ENCODE data around the gene APOL2.
"Not testable (repeated sequence)": the region's sequence is repeated elsewhere in the genome, so short reads cannot be mapped to it uniquely, and the experiment has no call there.

APOL2 gene

DNA sequence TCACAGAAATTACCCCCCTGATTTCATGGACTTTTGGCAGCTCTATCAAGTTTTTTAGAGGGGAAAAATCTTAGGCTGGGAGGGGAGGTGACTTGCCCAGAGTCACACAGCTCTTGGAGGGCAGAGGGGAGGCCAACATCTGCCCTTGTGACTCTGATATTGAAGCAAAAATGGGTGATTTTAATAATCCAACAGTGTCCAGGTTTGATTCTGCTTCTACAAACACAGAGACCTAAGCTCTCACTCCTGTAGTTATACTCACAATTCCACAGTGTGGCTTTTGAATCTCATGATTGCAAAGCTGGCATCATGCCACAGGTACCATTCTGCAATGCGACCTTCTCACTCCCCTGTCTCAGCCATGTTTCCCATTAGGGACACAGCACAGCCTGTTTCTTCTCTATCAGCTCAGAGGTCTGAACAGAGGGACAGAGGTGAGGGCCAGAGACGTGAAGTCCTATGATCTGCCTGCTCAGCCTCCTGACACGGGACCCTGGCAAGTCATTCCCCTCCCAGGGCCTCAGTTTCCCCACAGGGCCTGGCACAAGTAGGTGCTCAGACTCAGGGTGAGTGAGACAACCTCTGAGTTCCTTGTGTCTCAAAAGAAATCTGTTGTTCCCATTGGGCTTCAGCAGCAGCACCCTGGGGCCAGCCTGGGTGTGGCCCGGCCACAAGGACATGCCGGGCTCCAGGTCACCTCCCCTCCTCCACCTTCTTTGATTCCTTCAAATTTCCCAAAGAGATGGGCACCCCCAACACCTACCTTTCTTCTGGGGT, 766 bp downstream of the APOL2 start:
- no peak for DNase-seq

DNA sequence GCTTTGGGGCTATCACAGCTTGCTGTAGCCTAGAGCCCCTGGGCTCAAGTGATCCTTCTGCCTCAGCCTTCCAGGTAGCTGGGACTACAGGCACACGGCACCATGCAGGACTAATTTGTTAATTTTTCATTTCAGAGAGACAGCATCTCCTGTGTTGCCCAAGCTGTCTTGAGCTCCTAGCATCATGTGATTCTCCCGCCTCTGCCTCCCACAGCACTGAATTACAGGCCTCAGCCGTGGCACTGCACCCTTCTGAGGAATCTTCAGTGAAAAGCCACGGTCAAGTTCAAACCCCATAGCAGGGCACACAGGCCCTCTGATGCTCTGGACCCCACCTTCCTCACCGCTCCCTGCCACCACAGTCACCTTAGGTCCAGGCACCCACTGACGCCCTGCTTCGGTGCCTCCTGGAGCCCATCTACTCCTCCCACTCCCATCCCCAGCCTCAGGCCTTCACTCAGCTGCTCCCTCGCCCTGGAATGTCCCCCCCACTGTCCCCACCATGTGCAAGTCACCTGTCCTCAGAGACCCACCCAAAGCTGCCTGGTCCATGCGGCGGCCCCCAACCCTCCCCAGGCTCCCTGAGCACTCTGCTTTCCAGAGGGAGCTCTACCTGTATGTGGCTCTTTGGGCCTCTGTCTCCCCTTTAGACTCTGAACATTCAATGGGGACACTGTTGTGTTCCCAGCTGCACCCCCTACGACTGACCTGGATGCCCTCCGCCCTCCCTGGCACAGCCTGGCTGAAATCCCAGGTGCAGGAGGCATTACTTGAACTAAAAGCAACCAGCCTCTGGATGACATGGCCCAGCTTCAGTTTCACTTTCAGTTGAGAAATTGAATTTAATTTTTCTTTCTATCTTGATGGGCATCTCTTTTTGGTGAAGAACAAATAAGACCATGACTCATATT, 1.6 kb downstream of the APOL2 start:
- peak; percentile 37 for DNase-seq

DNA sequence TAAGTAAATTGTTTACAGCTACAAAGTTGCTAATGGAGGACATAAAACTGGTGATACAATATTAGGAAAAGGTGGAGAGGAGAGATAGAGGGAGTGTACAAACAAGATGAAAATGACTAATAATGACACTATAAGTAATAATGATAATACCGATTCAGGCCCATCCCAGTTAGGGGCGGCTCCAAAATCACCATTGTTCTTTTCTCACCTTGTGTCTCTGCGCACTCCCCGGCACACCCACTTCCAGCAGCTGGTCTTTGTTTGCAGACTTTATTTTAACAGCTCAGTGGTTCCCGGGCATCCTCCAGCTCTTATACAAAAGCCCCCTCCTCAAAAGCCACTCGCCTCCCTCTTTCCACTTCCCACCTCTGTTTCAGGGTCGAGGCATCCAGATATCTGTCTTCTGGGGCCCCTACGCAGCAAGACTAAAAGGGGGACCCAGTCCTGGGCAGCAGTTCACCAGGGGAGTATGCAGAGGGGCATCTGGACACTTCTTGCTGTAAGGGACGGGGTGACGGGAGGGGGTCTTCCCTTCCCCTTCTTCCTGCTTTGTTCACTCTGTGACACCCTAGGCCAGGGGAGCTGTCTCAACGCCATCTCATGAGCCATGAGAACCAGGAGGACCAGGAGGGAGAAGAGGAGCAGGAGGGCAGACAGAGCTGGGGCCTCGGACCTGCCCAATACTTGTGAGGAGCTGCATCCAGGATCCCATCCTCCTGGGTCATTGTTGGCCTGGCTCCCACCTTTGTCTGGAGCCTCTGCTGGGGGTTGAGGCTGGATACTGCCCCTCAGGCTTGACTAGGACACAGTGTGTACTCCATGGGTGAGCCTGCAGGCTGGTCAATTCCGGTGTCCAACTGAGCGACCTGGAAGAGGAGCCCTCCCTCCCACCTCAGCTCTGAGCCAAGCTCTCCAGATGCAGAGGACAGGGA, 2.7 kb downstream of the APOL2 start:
- DNase-seq = no peak

DNA sequence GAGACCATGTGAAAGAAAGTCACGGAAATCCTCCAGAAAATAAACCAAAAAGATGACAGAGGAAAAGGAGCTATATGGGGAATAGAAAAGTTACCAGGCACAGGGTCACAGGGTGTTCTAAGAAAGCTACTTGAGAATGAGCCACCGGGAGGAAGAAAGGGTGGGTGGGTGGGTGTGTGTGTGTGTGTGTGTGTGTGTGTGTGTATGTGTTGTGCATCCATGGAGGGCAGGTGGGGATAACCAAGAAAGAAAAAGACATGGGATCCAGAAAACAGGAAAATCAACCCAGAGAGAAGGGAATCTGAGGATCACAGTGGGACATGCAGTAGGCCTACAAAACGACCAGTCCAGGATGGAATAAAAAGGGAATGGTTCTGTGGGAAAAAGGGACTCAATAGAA, 3.7 kb downstream of the APOL2 start:
- DNase-seq = no peak

DNA sequence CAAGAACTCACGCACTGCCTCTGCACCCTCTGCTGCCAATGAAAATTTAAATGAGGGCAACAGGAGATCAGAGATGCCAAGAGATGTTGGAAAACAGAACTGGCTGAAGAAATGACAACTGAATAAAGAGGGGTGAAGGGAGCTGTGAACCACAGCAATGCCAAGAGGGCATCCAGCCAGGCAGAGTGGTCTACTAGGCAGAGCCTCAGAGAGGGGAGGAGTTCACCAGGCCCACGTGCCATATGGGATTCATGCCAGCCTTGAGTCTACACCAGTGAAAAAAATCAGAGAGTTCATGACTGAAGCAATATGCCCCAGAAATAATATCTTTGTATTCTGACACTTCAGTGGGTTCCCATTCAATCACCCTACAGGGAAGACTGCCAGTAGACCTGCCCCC, 4.4 kb downstream of the APOL2 start:
- DNase-seq = no peak

DNA sequence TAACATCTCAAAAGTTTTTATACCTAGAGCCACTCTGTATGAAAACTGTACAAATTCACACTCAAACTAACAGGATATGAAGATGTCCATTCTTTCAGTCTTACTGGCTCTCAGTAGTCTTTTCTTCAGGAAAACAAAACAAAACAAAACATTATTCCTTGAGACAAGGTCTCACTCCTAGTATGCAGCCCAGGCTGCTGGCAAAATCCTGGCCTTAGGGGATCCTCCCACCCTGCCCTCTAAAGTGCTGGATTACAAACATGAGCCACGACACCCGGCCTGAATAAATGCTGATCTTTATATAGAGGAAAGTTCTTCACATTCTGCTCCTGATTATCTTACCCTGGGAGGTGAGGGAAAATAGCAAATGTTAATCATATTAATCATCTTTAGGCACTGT, 5.1 kb downstream of the APOL2 start:
- no peak for DNase-seq

DNA sequence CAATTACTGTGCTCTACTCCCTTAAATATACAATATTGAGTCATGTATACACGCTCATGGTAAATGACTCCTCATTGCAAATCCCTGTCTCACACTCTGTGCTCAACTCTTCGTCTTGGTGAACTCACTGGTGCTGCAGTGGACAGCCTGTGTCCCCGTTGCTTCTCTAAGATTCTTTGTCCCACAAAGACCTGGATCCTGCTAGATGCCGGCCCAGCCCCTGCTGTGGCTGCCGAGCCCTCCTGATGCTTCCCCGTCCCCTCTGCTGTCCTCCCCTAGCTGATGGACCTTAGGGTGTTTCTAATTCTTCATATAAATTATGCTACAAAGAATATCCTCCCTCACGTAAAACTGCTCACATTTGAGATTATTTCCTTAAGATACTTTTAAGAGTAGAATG, 5.5 kb downstream of the APOL2 start:
- no peak for DNase-seq

DNA sequence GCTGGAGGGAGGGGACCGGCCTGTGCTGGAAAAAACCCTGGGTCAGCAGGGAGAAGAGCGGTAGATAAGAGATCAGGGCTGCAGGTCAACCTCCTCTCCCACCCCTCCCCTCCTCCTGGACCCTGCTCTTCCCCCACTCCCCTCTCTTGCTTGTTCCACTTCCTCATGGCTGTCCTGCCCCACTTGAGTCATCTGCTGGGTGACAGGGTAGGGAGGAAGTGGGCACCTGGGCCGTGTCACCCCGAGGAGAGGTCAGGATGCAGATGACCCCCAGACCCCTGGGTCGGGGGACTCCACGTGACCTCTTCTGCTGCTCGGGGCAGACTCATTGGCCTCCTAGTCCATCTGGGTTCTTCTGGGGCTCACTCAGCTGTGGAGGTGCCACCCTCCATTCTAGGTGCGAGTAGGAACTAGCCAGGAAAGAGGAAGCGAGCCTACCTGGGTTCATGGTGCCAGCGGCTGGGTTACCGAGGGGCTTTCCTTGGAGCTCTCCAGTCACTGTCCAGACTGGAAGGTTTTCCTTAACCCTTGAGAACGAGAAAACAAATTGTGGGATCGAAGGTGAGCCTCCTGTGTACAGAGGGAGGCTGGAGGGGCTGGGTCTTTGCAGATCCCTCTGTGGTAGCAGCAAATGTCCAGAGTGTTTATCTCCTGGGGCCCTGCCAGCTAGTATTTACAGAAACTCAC, 6.5 kb downstream of the APOL2 start:
- DNase-seq = no peak

DNA sequence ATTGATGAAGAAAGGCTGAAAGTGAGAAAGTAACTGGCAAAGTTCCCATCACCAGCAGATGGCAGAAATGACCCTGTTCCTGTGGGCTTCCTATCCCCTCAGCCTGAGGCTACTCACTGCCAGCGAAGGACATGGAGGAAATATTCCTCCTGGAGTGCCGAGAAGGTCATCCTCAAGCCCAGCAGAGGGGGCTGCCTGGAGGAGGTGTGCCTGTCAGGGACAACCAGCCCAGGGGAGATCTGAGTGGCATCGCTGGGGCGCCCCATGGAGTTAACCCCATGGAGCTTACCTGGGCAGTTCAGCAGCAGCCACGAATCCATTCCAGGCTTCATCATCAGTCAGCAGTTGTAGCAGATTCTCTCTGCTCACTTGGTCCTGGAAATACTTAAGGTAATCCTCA, 8.3 kb downstream of the APOL2 start:
- DNase-seq = not testable (repeated sequence)

DNA sequence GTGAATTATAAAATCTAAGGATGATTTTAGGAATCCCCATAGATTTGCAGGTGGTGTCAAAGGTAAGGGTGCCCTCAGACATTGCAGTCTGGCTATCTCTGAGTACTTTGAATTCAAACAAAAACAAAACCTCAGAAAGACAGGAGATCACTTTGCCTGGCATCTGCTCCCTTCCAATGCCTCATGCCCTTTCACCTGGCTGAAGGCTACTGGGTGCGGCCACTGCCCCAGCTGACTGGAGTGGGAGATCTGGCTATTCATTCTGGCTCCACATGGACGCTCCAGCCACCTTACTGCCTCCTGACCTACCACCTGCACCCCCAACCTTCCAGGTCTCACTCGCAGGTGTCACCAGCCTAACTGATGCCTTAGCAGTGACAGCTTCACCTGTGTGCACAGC, 9.7 kb downstream of the APOL2 start:
- DNase-seq = not testable (repeated sequence)

DNA sequence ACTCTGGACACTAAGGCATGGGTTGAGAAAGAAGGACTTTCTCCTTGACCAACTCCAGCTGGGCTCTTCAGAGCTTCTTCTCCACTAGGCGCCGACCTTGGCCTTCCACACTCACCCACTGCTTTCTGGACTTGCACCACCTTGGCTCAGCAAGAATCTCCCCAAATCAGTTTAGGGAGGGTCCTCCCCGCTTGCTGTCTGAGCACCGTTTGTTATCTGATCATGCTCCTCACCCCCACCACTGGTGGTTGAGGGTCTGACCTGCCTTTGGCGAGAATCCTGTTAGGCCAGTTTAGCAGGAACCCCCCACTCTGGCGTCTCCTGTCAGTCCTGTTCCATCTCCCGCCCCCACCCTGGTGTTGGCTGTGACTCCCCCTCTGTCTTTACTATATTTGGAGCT, 10.4 kb downstream of the APOL2 start:
- DNase-seq = no peak

DNA sequence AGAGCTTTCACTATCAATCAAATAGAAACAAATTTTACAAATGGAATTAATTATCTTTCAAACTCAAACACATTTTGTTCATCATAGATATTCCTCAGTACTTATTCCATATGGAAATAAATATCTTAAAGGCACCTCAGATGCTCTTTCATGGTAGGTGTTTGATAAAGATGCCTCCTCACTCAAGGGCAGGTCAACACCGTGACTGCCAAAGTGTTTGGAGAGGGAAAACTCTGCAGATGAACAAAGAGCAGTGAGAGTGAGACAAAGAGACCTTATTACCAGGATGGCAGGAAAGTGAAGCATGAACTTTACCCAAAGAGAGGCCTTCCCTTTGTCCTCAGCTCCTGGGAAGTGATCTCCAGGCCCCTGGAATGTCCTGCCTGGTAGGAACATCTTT, 11.0 kb downstream of the APOL2 start:
- not testable (repeated sequence) for DNase-seq

DNA sequence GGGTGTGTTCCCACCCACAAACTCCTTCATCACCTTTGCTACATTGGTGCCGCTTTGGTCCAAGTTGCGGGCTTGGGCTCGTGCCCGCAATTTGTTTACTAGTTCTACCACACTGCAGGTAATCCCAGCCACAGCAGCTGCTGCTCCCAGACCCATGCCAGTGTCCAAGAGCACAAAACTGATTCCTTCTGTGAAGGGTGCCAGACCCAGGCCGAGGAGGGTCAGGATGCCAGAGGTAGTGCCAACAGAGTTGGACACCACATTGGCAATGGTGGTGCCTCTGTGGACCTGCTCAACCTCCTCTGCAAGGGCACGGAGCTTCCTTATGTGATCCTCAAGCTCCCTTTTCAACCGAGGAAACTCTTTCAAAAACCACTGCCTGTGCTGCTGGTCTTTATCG, 11.5 kb downstream of the APOL2 start:
- DNase-seq = no peak

DNA sequence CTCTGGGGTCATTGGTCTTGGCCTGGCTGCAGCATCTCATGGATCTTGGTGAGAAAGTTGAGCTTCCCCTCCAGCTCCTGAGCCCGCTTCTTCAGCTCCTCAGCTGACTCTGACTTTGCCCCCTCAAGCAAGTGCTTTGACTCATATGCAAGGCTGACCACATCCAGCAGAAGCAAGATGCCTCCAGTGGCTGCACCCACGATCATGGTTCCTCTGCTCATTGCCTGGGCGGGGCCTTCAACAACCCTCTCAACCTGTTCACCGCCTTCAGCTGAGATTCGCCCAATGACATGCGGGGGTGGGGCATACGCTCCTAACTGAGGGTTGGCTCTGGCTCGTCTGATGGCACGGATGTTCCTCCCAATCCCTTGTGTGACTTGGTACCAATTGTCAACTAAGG, 11.9 kb downstream of the APOL2 start:
- no peak for DNase-seq

DNA sequence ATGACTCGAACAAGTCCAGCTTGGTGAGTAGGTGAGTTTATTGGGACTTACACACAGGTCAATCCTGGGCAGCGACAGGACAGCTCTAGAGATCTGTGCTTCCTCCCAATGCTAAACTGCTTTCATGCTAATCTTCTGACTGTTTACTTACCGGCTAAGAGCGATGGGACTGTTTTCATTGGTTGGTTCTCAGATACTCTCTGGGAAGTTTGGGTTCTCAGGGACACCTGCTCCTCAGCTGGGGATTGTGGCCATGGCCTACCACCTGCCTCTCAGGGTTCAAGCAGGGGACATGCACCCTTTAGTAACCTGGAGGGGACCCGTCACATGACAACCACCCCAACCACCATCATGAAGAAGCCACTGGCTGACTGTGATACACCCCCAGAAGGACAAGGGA, 13.1 kb downstream of the APOL2 start:
- no peak for DNase-seq

DNA sequence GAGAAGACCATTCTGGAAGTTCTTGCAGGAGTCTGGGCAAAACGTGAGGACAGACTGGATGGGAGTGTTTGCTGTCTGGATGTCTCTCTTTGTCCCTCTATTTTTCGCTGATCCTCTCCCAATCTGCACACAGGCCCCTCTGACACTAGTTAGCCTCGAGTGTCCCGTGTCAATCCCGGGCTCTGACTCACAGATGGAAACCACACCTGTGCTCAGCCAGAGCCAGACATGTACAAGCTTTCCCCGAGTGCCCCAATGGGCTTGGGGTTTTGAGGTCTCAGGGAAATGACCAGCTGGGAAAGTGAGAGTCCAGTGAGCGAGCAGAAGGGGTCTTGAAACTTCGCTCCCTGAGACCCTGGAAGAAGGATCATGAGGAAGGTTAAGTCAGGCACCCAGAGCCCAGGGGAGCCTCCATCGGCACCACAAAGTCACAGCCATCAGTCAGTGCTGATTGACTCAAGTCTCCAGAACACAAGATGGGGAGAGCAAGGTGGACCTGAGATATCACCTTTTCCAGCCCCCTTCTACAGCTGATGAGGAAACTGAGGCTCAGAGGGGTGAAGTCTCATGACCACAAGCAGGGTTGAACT, 13.9 kb downstream of the APOL2 start:
- no peak for DNase-seq

DNA sequence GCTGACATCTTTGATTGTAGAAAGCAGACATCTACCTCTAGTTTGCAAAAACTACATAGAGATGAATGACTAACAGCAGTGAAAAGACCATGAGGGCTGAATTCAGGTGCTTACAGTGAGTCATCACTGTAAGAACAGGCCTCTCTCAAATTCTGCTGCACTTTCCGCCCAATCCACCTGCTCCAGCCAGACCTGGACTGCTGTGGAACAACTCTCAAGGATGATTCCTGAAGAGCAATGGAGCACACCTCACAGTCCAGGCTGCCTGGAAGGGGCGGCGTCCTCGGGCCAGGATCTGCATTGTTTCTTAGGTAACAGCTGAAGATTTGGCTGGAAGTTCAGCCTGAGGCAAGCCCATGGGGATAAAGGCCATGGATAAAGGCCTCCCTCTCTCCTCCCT, 15.1 kb downstream of the APOL2 start:
- no peak for DNase-seq

DNA sequence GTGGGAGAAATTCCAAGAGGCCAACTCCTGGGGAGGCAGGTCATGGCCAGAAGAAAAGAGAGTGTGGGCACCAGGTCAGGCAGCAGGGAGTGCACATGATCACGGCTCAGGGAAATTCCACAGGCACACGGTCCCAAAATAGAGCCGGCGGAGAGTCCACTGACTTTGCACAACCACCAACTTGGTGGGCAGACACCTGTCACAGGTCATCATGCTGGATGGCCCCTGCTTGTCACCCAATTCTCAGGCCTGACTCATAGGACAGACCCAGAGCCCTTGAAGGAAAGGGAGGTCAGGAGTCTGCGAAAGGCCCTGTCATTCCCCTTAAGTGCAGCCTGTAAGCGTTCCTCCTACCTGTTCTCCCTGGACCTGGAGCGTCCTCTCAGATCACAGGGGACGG, 15.8 kb downstream of the APOL2 start:
- no peak for DNase-seq

DNA sequence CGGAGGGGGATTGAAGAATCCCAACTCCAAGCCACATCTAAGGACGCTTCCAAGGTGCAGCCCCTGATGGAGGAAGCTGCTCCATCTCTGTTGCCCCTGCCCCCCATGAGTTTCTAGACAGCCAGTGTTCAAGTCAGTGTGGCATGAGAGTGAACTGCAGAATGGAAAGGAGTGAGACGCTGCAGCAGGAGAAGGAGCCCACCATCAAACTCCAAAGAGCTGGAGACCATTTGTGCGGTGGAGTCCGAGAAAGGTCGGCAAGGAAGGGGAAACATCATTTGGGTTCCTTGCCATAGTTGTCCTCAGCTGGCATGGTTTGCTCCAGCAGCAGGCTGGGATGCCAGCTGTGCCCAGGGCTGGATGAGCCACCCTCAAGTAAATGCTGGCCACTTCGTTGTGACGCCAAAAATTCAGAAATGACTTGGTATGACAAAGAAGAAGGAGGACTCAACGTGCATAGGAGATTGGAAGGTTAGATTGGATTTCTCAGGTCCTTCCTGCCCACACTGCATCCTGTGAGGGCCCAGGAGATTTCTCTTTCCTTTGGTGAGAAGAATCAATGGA, 16.4 kb downstream of the APOL2 start:
- DNase-seq = no peak

DNA sequence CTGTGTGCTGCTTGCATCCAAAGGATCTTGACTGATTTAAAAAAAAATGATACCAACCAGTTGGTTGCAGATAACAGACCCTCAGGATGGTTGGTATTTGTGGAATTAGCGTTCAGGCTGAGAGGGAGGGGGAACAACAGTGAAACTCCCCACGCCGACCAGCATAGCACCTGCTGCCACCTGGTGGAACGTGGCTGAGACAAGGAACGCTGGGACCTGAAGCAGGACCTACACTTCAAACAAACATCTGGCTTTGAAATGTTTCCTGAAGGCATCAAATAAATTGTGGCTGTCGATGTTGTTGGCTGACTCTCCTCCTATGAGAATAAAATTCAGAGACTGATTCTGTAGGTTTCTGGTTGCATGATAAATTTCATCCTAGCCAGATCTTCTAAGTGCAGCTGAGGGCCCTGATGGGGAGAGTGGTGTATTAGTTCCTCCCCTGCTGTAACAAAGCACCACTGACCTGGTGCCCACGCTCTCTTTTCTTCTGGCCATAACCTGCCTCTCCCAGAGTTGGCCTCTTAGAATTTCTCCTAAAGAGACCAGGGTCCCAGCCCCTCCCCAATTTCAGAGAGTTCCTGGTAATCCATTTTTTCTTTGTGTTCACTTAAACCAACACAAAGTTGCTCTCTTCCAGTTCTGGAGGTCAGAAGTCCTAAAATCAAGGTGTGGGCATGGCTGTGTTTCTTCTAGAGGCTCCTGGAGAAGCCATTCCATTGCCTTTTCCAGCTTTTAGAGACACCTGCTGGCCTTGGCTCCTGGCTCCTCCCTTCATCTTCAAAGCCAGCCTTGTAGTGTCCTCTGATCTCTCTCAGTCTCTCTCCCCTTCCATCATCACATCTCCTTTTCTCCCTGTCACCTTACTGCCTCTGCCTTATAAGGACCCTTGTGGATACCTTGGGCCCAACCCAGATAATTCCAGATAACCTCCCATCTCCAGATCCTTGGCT, 17.3 kb downstream of the APOL2 start:
- DNase-seq = peak; percentile 48

Data from activated naive CD4-positive, alpha-beta T cell treated with anti-CD3 and anti-CD28 coated beads, Interleukin-2, amount 50 U/mL, for 16 hours (primary cell).